HepG2 (cell line): Measurements from ENCODE around the gene SLC35A3. TPM values are rescaled to one million over a fixed set of nuclear protein-coding genes. Genes with fewer than 3 reads are reported as not detected.

Source experiments
- CREB3 ChIP-seq: sonication (generic); formaldehyde crosslinking; IDR thresholded peaks from 2 replicates; pipeline ENCODE4 v1.5.0; 2020; ENCODE audit warnings: missing genetic modification reagents
- ERF ChIP-seq: IDR thresholded peaks from 2 replicates; pipeline ENCODE4 v1.6.1; 2018; ENCODE audit warnings: missing biosample characterization, missing genetic modification reagents
- GMEB2 ChIP-seq: IDR thresholded peaks from 2 replicates; pipeline ENCODE4 v1.6.1; 2016; ENCODE audit warnings: missing biosample characterization, missing genetic modification reagents, low read depth
- HNRNPH1 ChIP-seq: fragments of 200-400 bp; formaldehyde crosslinking; optimal IDR thresholded peaks from 2 replicates; pipeline ENCODE3; 2017; ENCODE audit warnings: mild to moderate bottlenecking, low read depth, low read length
- HOXA7 ChIP-seq: sonication (generic); formaldehyde crosslinking; IDR thresholded peaks from 2 replicates; pipeline ENCODE4 v1.8.1; 2022; ENCODE audit warnings: mild to moderate bottlenecking, missing genetic modification reagents, moderate library complexity
- ISL2 ChIP-seq: sonication (generic); formaldehyde crosslinking; IDR thresholded peaks from 2 replicates; pipeline ENCODE4 v1.5.0; 2020; ENCODE audit warnings: missing genetic modification reagents
- PRDM4 ChIP-seq: sonication (generic); formaldehyde crosslinking; IDR thresholded peaks from 2 replicates; pipeline ENCODE4 v1.9.0; 2021; ENCODE audit warnings: missing genetic modification reagents, borderline replicate concordance
- PRMT3 ChIP-seq: sonication (generic); formaldehyde crosslinking; IDR thresholded peaks from 2 replicates; pipeline ENCODE4 v1.8.1; 2022; ENCODE audit warnings: low read depth, mild to moderate bottlenecking, moderate library complexity, missing genetic modification reagents, borderline replicate concordance
- REPIN1 ChIP-seq: sonication (generic); formaldehyde crosslinking; IDR thresholded peaks from 2 replicates; pipeline ENCODE4 v1.8.0; 2022; ENCODE audit warnings: missing genetic modification reagents, low read depth, mild to moderate bottlenecking, borderline replicate concordance
- RFX3 ChIP-seq: IDR thresholded peaks from 2 replicates; pipeline ENCODE4 v1.6.1; 2016; ENCODE audit warnings: missing biosample characterization, missing genetic modification reagents
- SKIL ChIP-seq: sonication (generic); formaldehyde crosslinking; IDR thresholded peaks from 2 replicates; pipeline ENCODE4 v1.8.0; 2022; ENCODE audit warnings: missing genetic modification reagents, mild to moderate bottlenecking, moderate library complexity, borderline replicate concordance
- SMAD3 ChIP-seq: sonication (generic); formaldehyde crosslinking; IDR thresholded peaks from 2 replicates; pipeline ENCODE4 v1.4.0; 2020; ENCODE audit warnings: missing genetic modification reagents
- THYN1 ChIP-seq: sonication (generic); formaldehyde crosslinking; IDR thresholded peaks from 2 replicates; pipeline ENCODE4 v1.8.1; 2023; ENCODE audit warnings: low read depth, mild to moderate bottlenecking, moderate library complexity, missing genetic modification reagents, borderline replicate concordance
- ZFAT ChIP-seq: sonication (generic); formaldehyde crosslinking; conservative IDR thresholded peaks from 2 replicates; pipeline ENCODE4 v1.8.1; 2023; ENCODE audit warnings: missing genetic modification reagents, inconsistent platforms
- ZFP41 ChIP-seq: sonication (generic); formaldehyde crosslinking; IDR thresholded peaks from 2 replicates; pipeline ENCODE4 v1.4.0; 2020; ENCODE audit warnings: mild to moderate bottlenecking, missing genetic modification reagents, borderline replicate concordance
- ZNF138 ChIP-seq: sonication (generic); formaldehyde crosslinking; IDR thresholded peaks from 2 replicates; pipeline ENCODE4 v1.5.0; 2020; ENCODE audit warnings: mild to moderate bottlenecking, low read depth, missing genetic modification reagents
- ZNF276 ChIP-seq: sonication (generic); formaldehyde crosslinking; IDR thresholded peaks from 2 replicates; pipeline ENCODE4 v1.4.0; 2020; ENCODE audit warnings: mild to moderate bottlenecking, low read depth, missing genetic modification reagents
- ZNF557 ChIP-seq: sonication (generic); formaldehyde crosslinking; IDR thresholded peaks from 2 replicates; pipeline ENCODE4 v1.4.0; 2020; ENCODE audit warnings: missing genetic modification reagents
- ZNF709 ChIP-seq: sonication (generic); formaldehyde crosslinking; IDR thresholded peaks from 2 replicates; pipeline ENCODE4 v1.5.0; 2020; ENCODE audit warnings: mild to moderate bottlenecking, missing genetic modification reagents
- polyA plus RNA-seq, 8 experiments: library from polyadenylated mRNA; depleted of rRNA in 3 of 8; stranded (reverse) in 7 of 8; unstranded in 1 of 8; fragments of >200 nt; fragmentation: Illumina TruSeq in 4 of 8; extraction: Trizol in 4 of 8; gene quantifications; 2 replicates each; pipeline versions ENCODE4 v1.2.1 to v1.2.3, GENCODE V29; 2011 to 2016; ENCODE audit warnings: low read depth in 4 of 8, missing spikeins in 1 of 8, mixed read lengths in 1 of 8; ENCODE audit not compliant: insufficient read depth in 1 of 8
- total RNA-seq, 5 experiments: library from RNA; depleted of rRNA; stranded (reverse); fragments of >200 nt; fragmentation: Illumina TruSeq; extraction: Trizol; gene quantifications; 2 replicates each; pipeline ENCODE4 v1.2.3, GENCODE V29; 2016; ENCODE audit warnings: low read depth in 1 of 5

Gene SLC35A3
- total and polyA plus RNA-seq, 2 of the 13 experiments (the other 11 are each of a cell fraction or from before 2014, with no cell fraction given) = 11.2 to 24.9 TPM

- TF ChIP-seq HNRNPH1 = no peak
- peak; percentile 93 for TF ChIP-seq PRDM4 (CRISPR knock-in tag)
- peak; percentile 50; the same call in 1 of the 2 replicates for TF ChIP-seq RFX3 (CRISPR knock-in tag)
- peak; percentile 94 for TF ChIP-seq SMAD3 (CRISPR knock-in tag)
- TF ChIP-seq ISL2 (CRISPR knock-in tag) = peak; percentile 91
- no peak for TF ChIP-seq CREB3
- TF ChIP-seq REPIN1 (CRISPR knock-in tag) = peak; percentile 98
- TF ChIP-seq GMEB2 (CRISPR knock-in tag) = 0 out of 2 replicates have a peak, but pooled peaks have one; percentile 22
- TF ChIP-seq ZNF709 = peak; percentile 95
- no peak for TF ChIP-seq ZNF557 (CRISPR knock-in tag)
- TF ChIP-seq ZFP41 (CRISPR knock-in tag) = peak; percentile 95; the same call in 1 of the 2 replicates
- TF ChIP-seq THYN1 (CRISPR knock-in tag) = no peak
- no peak for TF ChIP-seq HOXA7 (CRISPR knock-in tag)
- peak; percentile 94 for TF ChIP-seq ERF (CRISPR knock-in tag)
- TF ChIP-seq PRMT3 = 0 out of 2 replicates have a peak, but pooled peaks have one; percentile 95
- peak; percentile 94; the same call in 1 of the 2 replicates for TF ChIP-seq ZNF138 (CRISPR knock-in tag)
- 0 out of 2 replicates have a peak, but pooled peaks have one; percentile 58 for TF ChIP-seq SKIL (CRISPR knock-in tag)
- peak; percentile 92 for TF ChIP-seq ZNF276 (CRISPR knock-in tag)
- TF ChIP-seq ZFAT (CRISPR knock-in tag) = peak; percentile 82; the same call in 1 of the 2 replicates
These were observed at the start of gene SLC35A3 (continued) for GRCh38 chr1:99969729-99970621.
